Calu3 (cell line): ENCODE results near the gene TTLL9. TPM values are rescaled to one million over a fixed set of nuclear protein-coding genes. Genes with fewer than 3 reads are reported as not detected.

Source experiments
- BruUV-seq: library from RNA; stranded (reverse); fragments of 400-500 nt; replicated peaks from 2 replicates; lab custom pipeline; 2021; lab: Mats Ljungman, UMichigan
- CTCF ChIA-PET: fragments of 300-600 bp; sonication (Branson Sonifier 250); formaldehyde crosslinking; loops from one replicate; lab custom pipeline; 2022; ENCODE audit warnings: antibody characterized with exemption; lab: Charles Lee
- DNase-seq: peaks from one replicate; pipeline ENCODE4 v3.0.0; 2022
- H3K27ac Mint-ChIP-seq: one replicate; pipeline ENCODE4 v1.8.0; 2022; ENCODE audit warnings: mixed read lengths; ENCODE audit not compliant: unreplicated experiment
- H3K27me3 Mint-ChIP-seq: one replicate; pipeline ENCODE4 v1.8.0; 2022; ENCODE audit warnings: mixed read lengths; ENCODE audit not compliant: unreplicated experiment
- H3K36me3 Mint-ChIP-seq: one replicate; pipeline ENCODE4 v1.8.0; 2022; ENCODE audit warnings: mild to moderate bottlenecking, moderate library complexity, mixed read lengths; ENCODE audit not compliant: insufficient read depth, unreplicated experiment
- H3K4me1 Mint-ChIP-seq: one replicate; pipeline ENCODE4 v1.8.0; 2022; ENCODE audit warnings: mild to moderate bottlenecking, low read depth, mixed read lengths; ENCODE audit not compliant: unreplicated experiment
- H3K4me3 Mint-ChIP-seq: one replicate; pipeline ENCODE4 v1.8.0; 2022; ENCODE audit warnings: mild to moderate bottlenecking, low read depth, moderate library complexity, mixed read lengths; ENCODE audit not compliant: unreplicated experiment
- H3K9me3 Mint-ChIP-seq: one replicate; pipeline ENCODE4 v1.8.0; 2022; ENCODE audit warnings: low read depth, mixed read lengths; ENCODE audit not compliant: unreplicated experiment
- CTCF ChIP-seq: fragments of 200-600 bp; IDR thresholded peaks from one replicate; pipeline ENCODE4 v1.8.0; 2022; ENCODE audit warnings: antibody characterized with exemption; ENCODE audit not compliant: unreplicated experiment
- intact Hi-C: fragments of 100-400 bp; cut with micrococcal nuclease; formaldehyde crosslinking; loops from one replicate; pipeline ENCODE4 v1.10.0; 2022; ENCODE audit not compliant: unreplicated experiment
- total RNA-seq: library from RNA; stranded (reverse); gene quantifications from 2 replicates; pipeline ENCODE4 v1.2.3, GENCODE V29; 2022

Gene TTLL9
- total RNA-seq, 1 experiment from 2014 or later: not detected

GRCh38 chr20:31987744-31988143 lies 117.3 kb downstream of the TTLL9 start:
- no peak for DNase-seq
- Mint-ChIP-seq H3K4me3 (no peak overlapping the region), H3K4me1 (no peaks in the 10 kb centered on the region), H3K27ac (no peak overlapping the region), H3K27me3 (peaks cover 19% of the 10 kb centered on the region), H3K36me3 (no peaks in the 10 kb centered on the region), H3K9me3 (no peaks in the 10 kb centered on the region)
- TF ChIP-seq CTCF: no peak
- CTCF ChIA-PET: interaction anchor here (1.2 to 1.7 kb wide), 2 partner anchors 15 to 30 kb away, joined by 3 to 6 read pairs; no protein-coding TSS in a partner anchor
- intact Hi-C loops: no loop called here
- no TSS peak for BruUV-seq

DNA sequence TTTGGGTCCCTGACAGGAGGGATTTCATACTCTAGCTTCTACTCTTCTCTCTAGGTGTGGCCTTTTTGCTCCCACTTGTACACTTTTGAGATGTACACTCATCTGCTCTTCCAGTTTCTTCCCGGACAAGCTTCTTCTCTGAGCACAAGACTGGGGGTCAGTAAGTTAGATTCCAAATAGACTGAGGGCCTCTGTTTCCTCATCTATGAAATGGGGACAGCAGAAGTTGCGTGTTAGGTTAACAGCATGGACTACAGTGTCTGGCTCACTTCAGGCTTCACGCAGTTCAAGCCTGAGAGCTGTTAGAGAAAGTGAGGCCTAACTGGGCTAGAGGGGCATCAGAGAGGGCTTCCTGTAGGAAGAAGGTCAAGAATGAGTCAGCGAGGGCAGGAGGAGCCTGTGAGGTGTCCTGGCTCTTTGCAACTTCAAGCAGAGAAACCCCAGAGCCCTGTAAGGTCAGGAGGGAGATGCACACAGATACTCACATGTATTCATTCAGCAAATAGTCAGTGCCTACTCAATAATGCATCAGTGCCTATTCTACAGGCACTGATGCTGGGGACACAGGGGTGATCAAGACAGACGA lies 118.1 kb downstream of the TTLL9 start:
- intact Hi-C loops: no loop called here
- Mint-ChIP-seq H3K4me3 (no peak overlapping the region), H3K9me3 (no peaks in the 10 kb centered on the region), H3K27ac (no peak overlapping the region), H3K27me3 (peaks cover 27% of the 10 kb centered on the region), H3K36me3 (no peaks in the 10 kb centered on the region), H3K4me1 (no peaks in the 10 kb centered on the region)
- CTCF ChIA-PET: interaction anchor here (0.5 to 1.7 kb wide), 3 partner anchors 15 to 347 kb away, joined by 3 to 6 read pairs (median 3); no protein-coding TSS in a partner anchor
- TF ChIP-seq CTCF: no peak
- DNase-seq: no peak
- BruUV-seq: no TSS peak

GRCh38 chr20:31989030-31989645 lies 118.7 kb downstream of the TTLL9 start:
- Mint-ChIP-seq H3K9me3 (no peaks in the 10 kb centered on the region), H3K4me3 (no peak overlapping the region), H3K36me3 (no peaks in the 10 kb centered on the region), H3K4me1 (no peaks in the 10 kb centered on the region), H3K27ac (no peak overlapping the region), H3K27me3 (peaks cover 33% of the 10 kb centered on the region)
- intact Hi-C loops: no loop called here
- BruUV-seq: no TSS peak
- CTCF ChIA-PET: interaction anchor here (0.5 kb wide), 1 partner anchor 347 kb away, joined by 3 read pairs; no protein-coding TSS in a partner anchor
- no peak for TF ChIP-seq CTCF
- DNase-seq: no peak

- peaks cover 47% of the 10 kb centered on the region for H3K27me3 Mint-ChIP-seq
- intact Hi-C loops: no loop called here
- BruUV-seq: no TSS peak
- DNase-seq: no peak
- no peaks in the 10 kb centered on the region for H3K4me1 Mint-ChIP-seq
- no peaks in the 10 kb centered on the region for H3K9me3 Mint-ChIP-seq
- no peak for TF ChIP-seq CTCF
- no peak overlapping the region for H3K4me3 Mint-ChIP-seq
- CTCF ChIA-PET: interaction anchor here (0.8 to 1.2 kb wide), 2 partner anchors 8 to 14 kb away, joined by 3 to 4 read pairs; no protein-coding TSS in a partner anchor
- H3K27ac Mint-ChIP-seq: no peak overlapping the region
- no peaks in the 10 kb centered on the region for H3K36me3 Mint-ChIP-seq
Measured at GRCh38 chr20:31990641-31991338, 120.4 kb downstream of the TTLL9 start.
